Mucosa of descending colon (tissue), 3 donors: ENCODE results near the gene HEXIM1. TPM values are rescaled to one million over a fixed set of nuclear protein-coding genes. Genes with fewer than 3 reads are reported as not detected.

ENCODE experiments used
- ATAC-seq: fragments of 200-7000 bp; cut with Tn5 transposase; one replicate; pipeline ENCODE4 v1.9.1; 2020; ENCODE audit warnings: mild to moderate bottlenecking, moderate library complexity
- DNase-seq, 3 donors: peaks; one replicate each; pipeline ENCODE4 v3.0.0-alpha.2; 2020
- H3K36me3 ChIP-seq: fragments of 200-600 bp; one replicate; pipeline ENCODE4 v1.8.0; 2021; ENCODE audit warnings: low read depth, mild to moderate bottlenecking
- H3K4me1 ChIP-seq: fragments of 200-600 bp; one replicate; pipeline ENCODE4 v1.8.0; 2021; ENCODE audit warnings: low read depth, mild to moderate bottlenecking
- H3K4me3 ChIP-seq: fragments of 200-600 bp; one replicate; pipeline ENCODE4 v1.8.0; 2021; ENCODE audit warnings: mild to moderate bottlenecking
- H3K9me3 ChIP-seq: fragments of 200-600 bp; one replicate; pipeline ENCODE4 v1.8.0; 2021; ENCODE audit warnings: mild to moderate bottlenecking
- CTCF ChIP-seq: fragments of 200-600 bp; IDR thresholded peaks from one replicate; pipeline ENCODE4 v1.8.0; 2022; ENCODE audit warnings: antibody characterized with exemption, mild to moderate bottlenecking
- intact Hi-C, 2 donors: fragments of 100-400 bp; cut with DNase I in 1 of 2; cut with micrococcal nuclease in 1 of 2; formaldehyde crosslinking; loops; one replicate each; pipeline versions ENCODE4 v1.11.0 to v1.11.1; 2022; cut with DNase I, micrococcal nuclease
- total RNA-seq, 3 donors: library from RNA; stranded (reverse); fragmentation: NEBNext Ultra II Directional in 2 of 3; extraction: Animal tissue kit (Norgen Biotek cat#: 25700) in 2 of 3; gene quantifications; one replicate each; pipeline versions ENCODE4 v1.2.1 to v1.2.4, GENCODE V29; 2021 to 2023
- donor health status: DM: no; HTN: no; CAD: no; lungs with moderate emphysema.
- donor health status: DM: no; HTN: no; CAD: no.
- donor health status: DM: no; HTN: yes; CAD: no.

Gene HEXIM1
- total RNA-seq, 3 donors from 2014 or later = 36.7 to 98.2 (median 37.0) TPM

GRCh38 chr17:45118691-45119090 is 29.6 kb upstream of the HEXIM1 start:
- TF ChIP-seq CTCF = no peak

GRCh38 chr17:45119964-45120363 is 28.3 kb upstream of the HEXIM1 start:
- Histone ChIP-seq H3K4me3 (no peak overlapping the region), H3K36me3 (peaks cover 4% of the 10 kb centered on the region), H3K9me3 (no peaks in the 10 kb centered on the region), H3K4me1 (peaks cover 24% of the 10 kb centered on the region)
- intact Hi-C loops = loop anchor here in 1 of 2 donors (10.0 kb wide), 1 partner anchor 195 kb away; no protein-coding TSS in a partner anchor
- no peak for DNase-seq
- no peak for TF ChIP-seq CTCF
- ATAC-seq = no peak

More at GRCh38 chr17:45118691-45119090, 29.6 kb upstream of the HEXIM1 start:
- Histone ChIP-seq H3K9me3 (no peaks in the 10 kb centered on the region), H3K36me3 (peaks cover 4% of the 10 kb centered on the region), H3K4me3 (no peak overlapping the region), H3K4me1 (peaks cover 11% of the 10 kb centered on the region)
- ATAC-seq = no peak
- no peak for DNase-seq
- intact Hi-C loops = loop anchor here in 1 of 2 donors (10.0 kb wide), 1 partner anchor 194 kb away; no protein-coding TSS in a partner anchor

- DNase-seq (no peak), ATAC-seq (no peak)
- Histone ChIP-seq H3K4me1 (peaks cover 28% of the 10 kb centered on the region), H3K4me3 (no peak overlapping the region), H3K36me3 (peaks cover 4% of the 10 kb centered on the region), H3K9me3 (no peaks in the 10 kb centered on the region)
- no peak for TF ChIP-seq CTCF
- intact Hi-C loops = no loop called here
Observed at GRCh38 chr17:45120558-45120957, 27.7 kb upstream of the HEXIM1 start.

GRCh38 chr17:45121055-45121454 is 27.2 kb upstream of the HEXIM1 start:
- Histone ChIP-seq H3K4me3 (no peak overlapping the region), H3K36me3 (peaks cover 4% of the 10 kb centered on the region), H3K4me1 (peaks cover 29% of the 10 kb centered on the region), H3K9me3 (no peaks in the 10 kb centered on the region)
- TF ChIP-seq CTCF = no peak
- ATAC-seq (no peak), DNase-seq (no peak)
- intact Hi-C loops = no loop called here

DNA sequence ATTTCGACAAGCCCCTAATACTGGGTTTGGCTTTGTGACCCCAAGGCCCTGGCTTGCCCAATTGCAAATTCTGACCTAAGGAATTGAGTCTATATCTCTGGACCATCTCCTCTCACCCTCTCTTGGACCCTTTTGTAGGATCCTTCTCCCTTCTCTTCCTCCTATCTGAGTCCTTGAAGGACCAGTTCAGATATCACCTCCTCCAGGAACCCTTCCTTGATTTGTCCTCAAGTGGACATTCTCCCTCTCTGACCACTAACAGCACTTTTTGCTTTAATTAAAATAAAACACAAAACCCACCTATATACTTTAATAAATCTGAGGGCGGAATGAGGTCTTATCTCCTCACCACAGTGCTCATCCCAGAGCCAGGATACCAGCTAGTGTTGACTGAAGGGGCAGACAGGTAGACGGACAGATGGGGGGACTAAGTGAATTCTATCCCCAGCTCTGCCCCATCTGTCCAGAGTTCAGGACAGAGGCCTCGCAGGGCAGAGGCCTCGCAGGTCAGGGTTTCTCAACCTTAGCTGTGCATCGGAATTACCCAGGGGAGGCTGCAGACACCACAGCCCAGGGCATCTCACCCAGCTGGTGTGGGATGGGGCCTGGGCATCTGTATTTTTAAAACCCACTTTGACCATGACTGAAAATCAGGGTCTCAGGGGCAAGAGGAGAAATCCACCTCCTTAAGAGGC is 25.1 kb upstream of the HEXIM1 start:
- no peaks in the 10 kb centered on the region for H3K9me3 ChIP-seq
- H3K36me3 ChIP-seq = peaks cover 4% of the 10 kb centered on the region
- ATAC-seq (no peak), DNase-seq (no peak)
- no peak for TF ChIP-seq CTCF
- H3K4me3 ChIP-seq = no peak overlapping the region
- H3K4me1 ChIP-seq = peaks cover 43% of the 10 kb centered on the region
- intact Hi-C loops = no loop called here
